ENCODE results near the gene KIF17.
"Not testable (repeated sequence)": the region's sequence is repeated elsewhere in the genome, so short reads cannot be mapped to it uniquely, and the experiment has no call there.

The KIF17 gene

GRCh38 chr1:20720631-20721091 is 2.9 kb upstream of the KIF17 start:
- no peaks in the 10 kb centered on the region for H3K9me3 Mint-ChIP-seq
- no peak overlapping the region for H3K27ac Mint-ChIP-seq
- peaks cover 54% of the 10 kb centered on the region for H3K27me3 Mint-ChIP-seq (ENCODE audit: low read depth)
- no peaks in the 10 kb centered on the region for H3K36me3 Mint-ChIP-seq (ENCODE audit: low read depth)
- TF ChIP-seq CTCF (IDR thresholded peaks at IDR 0.05; ENCODE audit: unreplicated experiment in 3 of 3): no peak
- H3K4me3 Mint-ChIP-seq: no peak overlapping the region
- H3K4me1 Mint-ChIP-seq: no peaks in the 10 kb centered on the region

GRCh38 chr1:20719871-20720620 is 2.2 kb upstream of the KIF17 start:
- Mint-ChIP-seq H3K4me1 (no peaks in the 10 kb centered on the region), H3K9me3 (no peaks in the 10 kb centered on the region), H3K27me3 (ENCODE audit: low read depth) (peaks cover 54% of the 10 kb centered on the region), H3K27ac (no peak overlapping the region), H3K36me3 (ENCODE audit: low read depth) (no peaks in the 10 kb centered on the region), H3K4me3 (peak overlapping the region in 2 of 3 experiments; percentile 50 to 76)
- TF ChIP-seq CTCF (IDR thresholded peaks at IDR 0.05; ENCODE audit: unreplicated experiment in 3 of 3): no peak

GRCh38 chr1:20719261-20719660 is 1.5 kb upstream of the KIF17 start:
- no peak for TF ChIP-seq CTCF (IDR thresholded peaks at IDR 0.05; ENCODE audit: unreplicated experiment in 3 of 3)
- Mint-ChIP-seq H3K27me3 (ENCODE audit: low read depth) (peaks cover 54% of the 10 kb centered on the region), H3K4me1 (no peaks in the 10 kb centered on the region), H3K9me3 (no peaks in the 10 kb centered on the region), H3K27ac (no peak overlapping the region), H3K4me3 (peak overlapping the region; percentile 76 to 81 (median 79)), H3K36me3 (ENCODE audit: low read depth) (no peaks in the 10 kb centered on the region)

- not testable (repeated sequence) for H3K36me3 Mint-ChIP-seq (ENCODE audit: low read depth); H3K9me3 Mint-ChIP-seq; H3K27ac Mint-ChIP-seq; H3K4me1 Mint-ChIP-seq
- Mint-ChIP-seq H3K4me3 (peak overlapping the region; percentile 76 to 81 (median 79)), H3K27me3 (ENCODE audit: low read depth) (peaks cover 54% of the 10 kb centered on the region)
Observed at GRCh38 chr1:20718343-20718882, 606 bp upstream of the KIF17 start.

GRCh38 chr1:20716232-20716631 is 1.6 kb downstream of the KIF17 start:
- no peaks in the 10 kb centered on the region for H3K36me3 Mint-ChIP-seq (ENCODE audit: low read depth)
- H3K4me1 Mint-ChIP-seq: peaks cover 6% of the 10 kb centered on the region
- no peak for TF ChIP-seq CTCF (IDR thresholded peaks at IDR 0.05; ENCODE audit: unreplicated experiment in 3 of 3)
- no peaks in the 10 kb centered on the region for H3K9me3 Mint-ChIP-seq
- peak overlapping the region in 1 of 3 experiments; percentile 30 for H3K27ac Mint-ChIP-seq
- H3K27me3 Mint-ChIP-seq (ENCODE audit: low read depth): peaks cover 49% of the 10 kb centered on the region
- H3K4me3 Mint-ChIP-seq: peak overlapping the region; percentile 65 to 79 (median 76)

GRCh38 chr1:20715406-20715805 is 2.4 kb downstream of the KIF17 start:
- H3K4me1 Mint-ChIP-seq: peaks cover 12% of the 10 kb centered on the region
- no peak for TF ChIP-seq CTCF (IDR thresholded peaks at IDR 0.05; ENCODE audit: unreplicated experiment in 3 of 3)
- no peaks in the 10 kb centered on the region for H3K9me3 Mint-ChIP-seq
- no peaks in the 10 kb centered on the region for H3K36me3 Mint-ChIP-seq (ENCODE audit: low read depth)
- H3K27ac Mint-ChIP-seq: no peak overlapping the region
- H3K27me3 Mint-ChIP-seq (ENCODE audit: low read depth): peaks cover 43% of the 10 kb centered on the region
- peak overlapping the region; percentile 21 to 76 (median 38) for H3K4me3 Mint-ChIP-seq
